ENCODE measurements around the gene LRRC7.

GRCh38 chr1:69776555-69776954 lies 208.8 kb downstream of the LRRC7 start:
- TF ChIP-seq POLR2AphosphoS5 (IDR thresholded peaks at IDR 0.05; ENCODE audit: low read depth, low read length) (no peak), POLR2A (IDR thresholded peaks at IDR 0.05; ENCODE audit: low read depth, low read length) (no peak), TAF1 (IDR thresholded peaks at IDR 0.05; ENCODE audit: borderline replicate concordance, low read depth, low read length) (no peak)

Data from GM12892 (cell line).